Neuron (in vitro differentiated cells): Measurements from ENCODE around the gene ZNF691.
"Not testable (repeated sequence)": the region's sequence is repeated elsewhere in the genome, so short reads cannot be mapped to it uniquely, and the experiment has no call there.

ENCODE experiments used
- H2AFZ ChIP-seq: one replicate; pipeline ENCODE4 v1.6.1; 2013; ENCODE audit warnings: low read depth, mild to moderate bottlenecking, inconsistent platforms, low read length, moderate library complexity
- H3K27me3 ChIP-seq: one replicate; pipeline ENCODE4 v1.6.1; 2013; ENCODE audit warnings: low read length; ENCODE audit not compliant: insufficient read depth
- H3K36me3 ChIP-seq: one replicate; pipeline ENCODE4 v1.6.1; 2013; ENCODE audit warnings: low read length; ENCODE audit not compliant: insufficient read depth
- H3K4me1 ChIP-seq: one replicate; pipeline ENCODE4 v1.6.1; 2013; ENCODE audit warnings: low read length; ENCODE audit not compliant: insufficient read depth
- H3K4me3 ChIP-seq: 2 replicates; pipeline ENCODE4 v1.5.1; 2013; ENCODE audit warnings: mild to moderate bottlenecking, low read length, moderate library complexity
- H3K9me3 ChIP-seq: one replicate; pipeline ENCODE4 v1.6.1; 2013; ENCODE audit warnings: low read length

The ZNF691 gene, protein sequence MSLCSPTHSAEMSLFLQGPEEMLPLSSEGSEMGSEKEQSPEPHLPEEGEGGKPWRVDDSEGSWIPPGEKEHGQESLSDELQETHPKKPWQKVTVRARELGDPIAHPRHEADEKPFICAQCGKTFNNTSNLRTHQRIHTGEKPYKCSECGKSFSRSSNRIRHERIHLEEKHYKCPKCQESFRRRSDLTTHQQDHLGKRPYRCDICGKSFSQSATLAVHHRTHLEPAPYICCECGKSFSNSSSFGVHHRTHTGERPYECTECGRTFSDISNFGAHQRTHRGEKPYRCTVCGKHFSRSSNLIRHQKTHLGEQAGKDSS

GRCh38 chr1:42846257-42847110 is at the start of gene ZNF691:
ZNF691 (plus strand) TSS chr1:42846613; CDS start chr1:42849659, 3,046 bp downstream.
- H3K4me3 ChIP-seq, result peak within 1 kb of the TSS; percentile 75
- peak within 1 kb of the TSS; percentile 85 for H2AFZ ChIP-seq
- peaks cover 8% of the 10 kb centered on the region for H3K9me3 ChIP-seq
- H3K4me1 ChIP-seq, result peaks cover 15% of the 10 kb centered on the region
- peaks cover 25% of the 10 kb centered on the region for H3K36me3 ChIP-seq
- no peaks in the 10 kb centered on the region for H3K27me3 ChIP-seq

- H3K4me3 ChIP-seq, result no peak overlapping the region
- H3K9me3 ChIP-seq, result no peaks in the 10 kb centered on the region
- no peaks in the 10 kb centered on the region for H3K36me3 ChIP-seq
- no peaks in the 10 kb centered on the region for H3K4me1 ChIP-seq
- no peak overlapping the region for H2AFZ ChIP-seq
- H3K27me3 ChIP-seq, result no peaks in the 10 kb centered on the region
These were observed 49.0 kb upstream of the ZNF691 start for GRCh38 chr1:42797414-42797813.

- no peaks in the 10 kb centered on the region for H3K9me3 ChIP-seq
- H3K27me3 ChIP-seq, result no peaks in the 10 kb centered on the region
- H3K36me3 ChIP-seq, result no peaks in the 10 kb centered on the region
- no peaks in the 10 kb centered on the region for H3K4me1 ChIP-seq
- no peak overlapping the region for H3K4me3 ChIP-seq
- no peak overlapping the region for H2AFZ ChIP-seq
These were observed 48.4 kb upstream of the ZNF691 start for GRCh38 chr1:42797979-42798378.

- no peak overlapping the region for H3K4me3 ChIP-seq
- H3K9me3 ChIP-seq, result peaks cover 2% of the 10 kb centered on the region
- no peaks in the 10 kb centered on the region for H3K4me1 ChIP-seq
- H2AFZ ChIP-seq, result no peak overlapping the region
- H3K36me3 ChIP-seq, result peaks cover 12% of the 10 kb centered on the region
- H3K27me3 ChIP-seq, result no peaks in the 10 kb centered on the region
These were observed 44.5 kb upstream of the ZNF691 start for GRCh38 chr1:42801832-42802473.

GRCh38 chr1:42806171-42806570 is 40.2 kb upstream of the ZNF691 start:
- no peaks in the 10 kb centered on the region for H3K4me1 ChIP-seq
- H3K27me3 ChIP-seq, result no peaks in the 10 kb centered on the region
- peaks cover 2% of the 10 kb centered on the region for H3K9me3 ChIP-seq
- H2AFZ ChIP-seq, result no peak overlapping the region
- peaks cover 28% of the 10 kb centered on the region for H3K36me3 ChIP-seq
- H3K4me3 ChIP-seq, result no peak overlapping the region

DNA sequence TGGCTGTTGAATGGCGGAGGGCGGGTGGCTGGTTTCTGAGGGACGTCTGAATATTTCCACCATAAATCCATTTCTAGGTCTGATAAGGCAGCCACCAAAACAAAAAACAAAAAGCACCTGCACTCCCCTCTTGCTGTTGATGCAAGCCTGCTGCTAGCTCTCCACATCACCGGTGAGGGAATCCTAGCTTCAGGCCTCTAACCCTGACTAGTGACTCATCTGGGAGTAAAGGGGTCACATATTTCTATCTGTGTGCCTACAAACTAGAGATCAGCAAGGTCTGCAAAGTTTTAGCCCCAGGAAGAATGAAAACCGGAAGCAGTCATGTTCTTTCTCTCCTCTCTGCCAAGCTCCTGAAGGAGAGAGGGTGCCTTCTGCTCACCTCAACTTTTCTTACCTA is 39.8 kb upstream of the ZNF691 start:
- no peak overlapping the region for H2AFZ ChIP-seq
- H3K36me3 ChIP-seq, result peaks cover 32% of the 10 kb centered on the region
- H3K4me1 ChIP-seq, result no peaks in the 10 kb centered on the region
- peaks cover 2% of the 10 kb centered on the region for H3K9me3 ChIP-seq
- H3K4me3 ChIP-seq, result no peak overlapping the region
- no peaks in the 10 kb centered on the region for H3K27me3 ChIP-seq

- no peak overlapping the region for H2AFZ ChIP-seq
- peaks cover 32% of the 10 kb centered on the region for H3K36me3 ChIP-seq
- H3K9me3 ChIP-seq, result peaks cover 2% of the 10 kb centered on the region
- H3K4me1 ChIP-seq, result no peaks in the 10 kb centered on the region
- no peaks in the 10 kb centered on the region for H3K27me3 ChIP-seq
- H3K4me3 ChIP-seq, result no peak overlapping the region
These were observed 39.3 kb upstream of the ZNF691 start for GRCh38 chr1:42807056-42807668.

DNA sequence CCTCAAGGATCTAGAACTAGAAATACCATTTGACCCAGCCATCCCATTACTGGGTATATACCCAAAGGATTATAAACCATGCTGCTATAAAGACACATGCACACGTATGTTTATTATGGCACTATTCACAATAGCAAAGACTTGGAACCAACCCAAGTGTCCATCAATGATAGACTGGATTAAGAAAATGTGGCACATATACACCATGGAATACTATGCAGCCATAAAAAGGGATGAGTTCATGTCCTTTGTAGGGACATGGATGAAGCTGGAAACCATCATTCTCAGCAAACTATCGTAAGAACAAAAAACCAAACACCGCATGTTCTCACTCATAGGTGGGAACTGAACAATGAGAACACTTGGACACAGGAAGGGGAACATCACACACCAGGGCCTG is 31.6 kb upstream of the ZNF691 start:
- H3K36me3 ChIP-seq, result peaks cover 21% of the 10 kb centered on the region
- H3K4me3 ChIP-seq, H2AFZ ChIP-seq, H3K9me3 ChIP-seq, H3K27me3 ChIP-seq: not testable (repeated sequence)
- peaks cover 11% of the 10 kb centered on the region for H3K4me1 ChIP-seq

- Histone ChIP-seq H2AFZ (peak overlapping the region; percentile 55), H3K4me3 (peak overlapping the region; percentile 89), H3K36me3 (peaks cover 18% of the 10 kb centered on the region), H3K9me3 (no peaks in the 10 kb centered on the region), H3K27me3 (no peaks in the 10 kb centered on the region), H3K4me1 (peaks cover 11% of the 10 kb centered on the region)
These were observed 30.4 kb upstream of the ZNF691 start for GRCh38 chr1:42815941-42816584.

DNA sequence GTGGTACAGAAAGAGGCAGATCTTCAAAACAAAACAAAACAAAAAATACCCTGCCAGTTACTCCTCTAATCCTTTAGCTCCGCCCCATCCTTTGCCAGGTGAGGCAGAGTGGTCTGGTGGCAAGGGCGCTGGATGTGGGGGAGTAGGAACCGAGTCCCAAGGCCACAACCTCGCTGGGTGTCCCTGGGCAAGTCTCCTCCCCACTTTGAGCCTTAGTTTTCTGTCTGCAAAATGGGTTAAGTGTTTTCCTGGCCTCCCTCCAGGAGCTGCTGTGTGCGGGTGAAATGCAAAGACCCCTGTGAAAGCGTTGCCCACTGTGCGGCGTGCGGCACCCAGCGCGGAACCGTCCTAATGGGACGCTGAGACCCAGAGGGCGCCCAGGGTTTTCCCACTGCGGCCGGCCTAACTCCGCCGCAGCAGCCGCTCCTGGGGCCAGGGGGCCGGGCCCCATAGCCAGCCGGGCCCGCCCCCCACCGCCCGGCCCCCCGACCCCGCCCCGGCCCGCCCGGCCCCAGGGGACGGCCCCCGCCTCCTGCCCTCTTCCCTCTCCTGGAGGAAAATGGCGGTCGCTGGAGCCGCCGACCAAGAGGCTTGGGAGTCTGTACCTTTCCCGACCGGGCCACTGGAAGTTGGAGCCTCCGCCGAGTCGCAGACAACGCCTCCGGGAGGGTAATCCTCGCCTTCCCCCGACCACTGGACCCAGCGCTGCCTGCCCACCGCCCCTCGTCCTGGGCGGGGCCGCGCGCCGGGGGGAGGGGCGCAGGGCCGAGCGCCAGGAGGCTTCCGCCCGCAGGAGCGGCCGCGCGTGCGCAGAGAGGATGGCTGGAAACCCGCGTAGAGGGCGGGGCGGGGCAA is 29.6 kb upstream of the ZNF691 start, which contains the start of the genes ERMAP and SVBP:
Gene ERMAP (plus strand): TSS at position 538 of the 855 bp plus-strand sequence. CDS start 13,327 bp downstream, outside the sequence.
Gene SVBP (minus strand): TSS at position 813 of the 855 bp plus-strand sequence. CDS start 853 bp downstream, outside the sequence.
- Histone ChIP-seq H3K9me3 (no peaks in the 10 kb centered on the region), H3K4me1 (peaks cover 11% of the 10 kb centered on the region), H2AFZ (peak within 1 kb of the TSS; percentile 77)

DNA sequence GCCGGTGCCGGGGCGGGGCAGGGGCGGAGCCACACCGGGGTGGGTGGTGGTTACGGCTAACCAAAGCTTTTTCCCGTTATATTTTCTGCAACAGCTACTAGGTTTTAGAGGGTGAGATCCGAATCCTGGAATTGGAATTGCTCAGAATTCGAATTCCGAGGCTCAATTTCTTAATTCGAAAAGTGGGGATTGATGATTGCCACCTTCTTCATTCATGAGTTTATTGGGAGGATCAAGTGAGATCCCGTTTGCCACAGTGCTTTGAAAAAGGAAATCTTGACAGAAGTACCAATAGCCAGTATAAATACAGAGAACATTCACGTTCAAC is 29.0 kb upstream of the ZNF691 start:
- Histone ChIP-seq H3K4me3 (peak overlapping the region; percentile 89), H3K9me3 (no peaks in the 10 kb centered on the region), H3K36me3 (peaks cover 13% of the 10 kb centered on the region), H3K4me1 (peaks cover 11% of the 10 kb centered on the region), H2AFZ (peak overlapping the region; percentile 77), H3K27me3 (no peaks in the 10 kb centered on the region)

More for the DNA sequence above, 29.6 kb upstream of the ZNF691 start, which contains the start of the genes ERMAP and SVBP:
- Histone ChIP-seq H3K4me3 (peak within 1 kb of the TSS; percentile 89), H3K27me3 (no peaks in the 10 kb centered on the region), H3K36me3 (peaks cover 13% of the 10 kb centered on the region)
